HK-2 (cell line): ENCODE measurements around the gene COPS9.

Experiments used
- DNase-seq: peaks from one replicate; pipeline ENCODE4 v3.0.0-alpha.2; 2018; ENCODE audit not compliant: unreplicated experiment

COPS9 gene

GRCh38 chr2:240166191-240166590, 30.1 kb upstream of the COPS9 start:
- no peak for DNase-seq

- DNase-seq: no peak
Measured at GRCh38 chr2:240165661-240166060, 29.6 kb upstream of the COPS9 start.

- DNase-seq: no peak
Measured at GRCh38 chr2:240165034-240165433, 28.9 kb upstream of the COPS9 start.

GRCh38 chr2:240164586-240164985, 28.5 kb upstream of the COPS9 start:
- no peak for DNase-seq

GRCh38 chr2:240163844-240164574, 27.9 kb upstream of the COPS9 start:
- no peak for DNase-seq

GRCh38 chr2:240162939-240163714, 27.0 kb upstream of the COPS9 start:
- no peak for DNase-seq

GRCh38 chr2:240162531-240162930, 26.4 kb upstream of the COPS9 start:
- DNase-seq: no peak

- DNase-seq: no peak
Measured at GRCh38 chr2:240162032-240162431, 25.9 kb upstream of the COPS9 start.

GRCh38 chr2:240161087-240161750, 25.1 kb upstream of the COPS9 start:
- DNase-seq: no peak

GRCh38 chr2:240160291-240161086, 24.4 kb upstream of the COPS9 start:
- no peak for DNase-seq

GRCh38 chr2:240159251-240159839, 23.2 kb upstream of the COPS9 start:
- no peak for DNase-seq

- DNase-seq: no peak
Measured at GRCh38 chr2:240157147-240157470, 21.0 kb upstream of the COPS9 start.

GRCh38 chr2:240156435-240157146, 20.5 kb upstream of the COPS9 start:
- no peak for DNase-seq

- no peak for DNase-seq
Measured at GRCh38 chr2:240155745-240156390, 19.8 kb upstream of the COPS9 start.

- no peak for DNase-seq
Measured at GRCh38 chr2:240155048-240155744, 19.1 kb upstream of the COPS9 start.

- no peak for DNase-seq
Measured at GRCh38 chr2:240154606-240155005, 18.5 kb upstream of the COPS9 start.

GRCh38 chr2:240153418-240153817, 17.3 kb upstream of the COPS9 start:
- no peak for DNase-seq

- no peak for DNase-seq
Measured at GRCh38 chr2:240151477-240152031, 15.4 kb upstream of the COPS9 start.

- DNase-seq: peak; percentile 51
Measured at GRCh38 chr2:240149943-240150784, 14.1 kb upstream of the COPS9 start.
